Thyroid gland (tissue), 4 donors: Measurements from ENCODE around the gene GLIPR1. TPM values are rescaled to one million over a fixed set of nuclear protein-coding genes. Genes with fewer than 3 reads are reported as not detected.
A peak's percentile ranks its signal among the peaks of the same experiment; 100 is the strongest.

ENCODE experiments used
- DNase-seq, 2 donors: peaks; one replicate each; pipeline ENCODE4 v3.0.0-alpha.2; 2019
- H3K27ac ChIP-seq, 3 donors: fragments of 200-600 bp; sonication (generic); 1 replicate in 2 of 3; 2 replicates in 1 of 3; pipeline ENCODE4 v1.5.1; 2016 to 2019; ENCODE audit warnings: mild to moderate bottlenecking in 1 of 3, moderate library complexity in 1 of 3
- H3K27me3 ChIP-seq: fragments of 200-600 bp; sonication (generic); one replicate; pipeline ENCODE4 v1.5.1; 2019
- H3K36me3 ChIP-seq, 2 donors: fragments of 200-600 bp; sonication (generic); one replicate each; pipeline ENCODE4 v1.5.1; 2016 to 2019
- H3K4me1 ChIP-seq, 2 donors: fragments of 200-600 bp; sonication (generic); one replicate each; pipeline ENCODE4 v1.5.1; 2017 to 2019
- H3K4me3 ChIP-seq, 3 donors: fragments of 200-600 bp; sonication (generic); replicated peaks in 1 of 3; 1 replicate in 2 of 3; 2 replicates in 1 of 3; pipeline ENCODE4 v1.5.1; 2016; ENCODE audit warnings: mild to moderate bottlenecking in 1 of 3
- H3K9me3 ChIP-seq: fragments of 200-600 bp; sonication (generic); one replicate; pipeline ENCODE4 v1.5.1; 2017
- POLR2A ChIP-seq, 2 donors: fragments of 450-650 bp; IDR thresholded peaks; one replicate each; pipeline ENCODE4 v1.6.1; 2017; ENCODE audit warnings: antibody characterized with exemption in 2 of 2, mild to moderate bottlenecking in 2 of 2, moderate library complexity in 1 of 2
- WGBS, 2 donors: methylation state at CpG; one replicate each; pipeline ENCODE4 v1.1.5; 2017; 5-methylcytosine and 5-hydroxymethylcytosine counted together
- intact Hi-C: fragments of 100-400 bp; cut with DNase I; formaldehyde crosslinking; loops from one replicate; pipeline ENCODE4 v1.15.1; 2023
- total RNA-seq, 4 donors: library from RNA; depleted of rRNA; stranded (reverse); fragments of >200 nt; gene quantifications; one replicate each; pipeline ENCODE4 v1.2.3, GENCODE V29; 2016
- TF ChIP-seq, protein P1 (sequence below), 6 experiments: fragments of 200-600 bp in 3 of 6; fragments of 450-650 bp in 3 of 6; sonication (generic) in 3 of 6; IDR thresholded peaks; one replicate each; pipeline ENCODE4 v1.5.1; 2016 to 2019; ENCODE audit warnings: antibody characterized with exemption in 6 of 6, mild to moderate bottlenecking in 2 of 6, inconsistent platforms in 1 of 6, moderate library complexity in 1 of 6

Gene GLIPR1
- total RNA-seq, 4 donors from 2014 or later, result 5.5 to 15.7 (median 11.3) TPM

DNA sequence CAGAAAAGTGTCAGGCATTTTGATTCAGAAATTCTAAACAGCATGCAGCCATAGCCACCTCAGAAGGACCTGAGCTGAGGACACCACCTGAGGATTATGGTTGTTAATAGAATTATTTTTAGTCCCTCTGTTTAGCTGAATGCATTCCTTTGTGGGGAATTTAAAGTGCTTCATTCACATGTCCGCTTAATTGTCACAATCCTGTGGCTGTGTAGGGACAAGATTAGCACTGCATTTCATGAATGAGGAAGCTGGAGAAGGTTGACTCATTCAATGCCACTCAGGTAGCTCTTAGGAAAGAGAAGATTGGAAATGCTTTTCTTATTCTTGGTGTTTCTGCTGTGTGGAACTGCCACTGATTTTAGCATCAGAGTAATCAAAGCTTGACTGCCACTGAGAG is 72.8 kb downstream of the GLIPR1 start:
- Histone ChIP-seq H3K9me3 (no peaks in the 10 kb centered on the region), H3K4me3 (no peak overlapping the region), H3K27me3 (no peaks in the 10 kb centered on the region), H3K36me3 (no peaks in the 10 kb centered on the region), H3K4me1 (peaks cover 20 to 26% of the 10 kb centered on the region in 2 donors), H3K27ac (peak overlapping the region; percentile 20 to 62 (median 39))
- TF ChIP-seq POLR2A (IDR thresholded peaks at IDR 0.05), result no peak
- TF ChIP-seq, protein P1, sequence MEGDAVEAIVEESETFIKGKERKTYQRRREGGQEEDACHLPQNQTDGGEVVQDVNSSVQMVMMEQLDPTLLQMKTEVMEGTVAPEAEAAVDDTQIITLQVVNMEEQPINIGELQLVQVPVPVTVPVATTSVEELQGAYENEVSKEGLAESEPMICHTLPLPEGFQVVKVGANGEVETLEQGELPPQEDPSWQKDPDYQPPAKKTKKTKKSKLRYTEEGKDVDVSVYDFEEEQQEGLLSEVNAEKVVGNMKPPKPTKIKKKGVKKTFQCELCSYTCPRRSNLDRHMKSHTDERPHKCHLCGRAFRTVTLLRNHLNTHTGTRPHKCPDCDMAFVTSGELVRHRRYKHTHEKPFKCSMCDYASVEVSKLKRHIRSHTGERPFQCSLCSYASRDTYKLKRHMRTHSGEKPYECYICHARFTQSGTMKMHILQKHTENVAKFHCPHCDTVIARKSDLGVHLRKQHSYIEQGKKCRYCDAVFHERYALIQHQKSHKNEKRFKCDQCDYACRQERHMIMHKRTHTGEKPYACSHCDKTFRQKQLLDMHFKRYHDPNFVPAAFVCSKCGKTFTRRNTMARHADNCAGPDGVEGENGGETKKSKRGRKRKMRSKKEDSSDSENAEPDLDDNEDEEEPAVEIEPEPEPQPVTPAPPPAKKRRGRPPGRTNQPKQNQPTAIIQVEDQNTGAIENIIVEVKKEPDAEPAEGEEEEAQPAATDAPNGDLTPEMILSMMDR (IDR thresholded peaks at IDR 0.05), result no peak
- DNase-seq, result no peak
- 24 to 50% methylated on average over 1 of the region's 1 CpG for WGBS, 2 donors
- intact Hi-C loops, result loop anchor here (10.0 kb wide), 1 partner anchor 481 kb away; the partner anchor contains the start of gene PHLDA1

Other genes starting within 250 kb of the GLIPR1 start
- gene CAPS2, start 150.4 kb upstream of the GLIPR1 start, total RNA-seq, result 10 to 100 TPM; 19.2 to 38.9 (median 25.6) TPM
- not detected for gene GLIPR1L1, start 146.1 kb upstream of the GLIPR1 start, total RNA-seq
- 1 to 10 TPM in 3 of 4 donors, under 1 TPM in 1; 0.38 to 6.5 (median 2.2) TPM for gene GLIPR1L2, start 89.7 kb upstream of the GLIPR1 start, total RNA-seq
- gene KRR1, start 30.9 kb downstream of the GLIPR1 start, total RNA-seq, result 10 to 100 TPM; 32.0 to 52.8 (median 44.1) TPM